Skeletal muscle satellite cell (primary cell): ENCODE results near the gene TOLLIP.
A peak's percentile ranks its signal among the peaks of the same experiment; 100 is the strongest.

Source experiments
- H3K27me3 ChIP-seq: 2 replicates; pipeline ENCODE4 v1.7.0; 2013; ENCODE audit warnings: low read length; ENCODE audit not compliant: control insufficient read depth, insufficient read depth
- H3K36me3 ChIP-seq: 2 replicates; pipeline ENCODE4 v1.7.0; 2013; ENCODE audit warnings: mild to moderate bottlenecking, control low read depth, low read length; ENCODE audit not compliant: insufficient read depth
- H3K4me1 ChIP-seq: 2 replicates; pipeline ENCODE4 v1.7.0; 2013; ENCODE audit warnings: low read length; ENCODE audit not compliant: control insufficient read depth, insufficient read depth
- H3K4me2 ChIP-seq: 2 replicates; pipeline ENCODE4 v1.7.0; 2013; ENCODE audit warnings: mild to moderate bottlenecking, low read length
- H3K4me3 ChIP-seq: 2 replicates; pipeline ENCODE4 v1.7.0; 2013; ENCODE audit warnings: low read length
- H3K9ac ChIP-seq: 2 replicates; pipeline ENCODE4 v1.7.0; 2013; ENCODE audit warnings: mild to moderate bottlenecking, low read depth, low read length, moderate library complexity
- H3K9me3 ChIP-seq: replicated peaks from 2 replicates; pipeline ENCODE4 v1.7.0; 2013; ENCODE audit warnings: mild to moderate bottlenecking, control low read depth, low read length

TOLLIP gene

GRCh38 chr11:1330473-1330872 lies 21.0 kb upstream of the TOLLIP start:
- Histone ChIP-seq H3K36me3 (no peaks in the 10 kb centered on the region), H3K4me1 (peaks cover 3% of the 10 kb centered on the region), H3K9me3 (peaks cover 5% of the 10 kb centered on the region), H3K9ac (no peak overlapping the region), H3K4me3 (no peak overlapping the region), H3K27me3 (peaks cover 20% of the 10 kb centered on the region), H3K4me2 (no peak overlapping the region)

- H3K4me2 ChIP-seq = no peak overlapping the region
- H3K27me3 ChIP-seq = peaks cover 30% of the 10 kb centered on the region
- H3K4me1 ChIP-seq = no peaks in the 10 kb centered on the region
- no peak overlapping the region for H3K9ac ChIP-seq
- H3K4me3 ChIP-seq = no peak overlapping the region
- H3K9me3 ChIP-seq = peaks cover 5% of the 10 kb centered on the region
- H3K36me3 ChIP-seq = no peaks in the 10 kb centered on the region
Observed at GRCh38 chr11:1327064-1327460, 17.6 kb upstream of the TOLLIP start.

- Histone ChIP-seq H3K9ac (no peak overlapping the region), H3K27me3 (peaks cover 28% of the 10 kb centered on the region), H3K4me1 (no peaks in the 10 kb centered on the region), H3K36me3 (no peaks in the 10 kb centered on the region), H3K9me3 (peaks cover 5% of the 10 kb centered on the region), H3K4me3 (no peak overlapping the region), H3K4me2 (no peak overlapping the region)
Observed at GRCh38 chr11:1326435-1327063, 17.1 kb upstream of the TOLLIP start.

DNA sequence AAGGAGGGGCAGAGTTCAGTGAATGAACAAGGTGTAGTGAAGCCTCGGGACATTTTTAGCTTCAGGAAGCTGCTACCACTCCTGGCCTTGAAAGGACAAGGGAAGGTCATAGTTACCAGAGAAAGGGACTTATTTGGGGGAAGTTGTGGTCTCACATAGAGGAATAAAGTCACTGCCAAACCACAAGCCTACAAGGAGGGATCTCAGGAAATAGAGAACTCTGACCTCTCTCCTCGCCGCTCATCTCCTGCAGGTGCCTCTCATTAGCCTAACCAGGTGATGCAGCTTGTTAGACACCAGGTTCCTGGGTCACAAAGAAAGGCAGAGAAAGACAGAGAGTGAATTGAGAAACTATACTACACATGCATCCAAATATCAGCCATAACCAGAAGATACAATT lies 14.3 kb upstream of the TOLLIP start:
- H3K27me3 ChIP-seq = peaks cover 24% of the 10 kb centered on the region
- H3K4me3 ChIP-seq = no peak overlapping the region
- no peaks in the 10 kb centered on the region for H3K4me1 ChIP-seq
- H3K36me3 ChIP-seq = no peaks in the 10 kb centered on the region
- H3K9me3 ChIP-seq = peaks cover 5% of the 10 kb centered on the region
- H3K4me2 ChIP-seq = no peak overlapping the region
- H3K9ac ChIP-seq = no peak overlapping the region

GRCh38 chr11:1317993-1318392 lies 8.6 kb upstream of the TOLLIP start:
- no peak overlapping the region for H3K4me2 ChIP-seq
- no peak overlapping the region for H3K4me3 ChIP-seq
- H3K36me3 ChIP-seq = no peaks in the 10 kb centered on the region
- H3K9me3 ChIP-seq = no peaks in the 10 kb centered on the region
- no peak overlapping the region for H3K9ac ChIP-seq
- peaks cover 4% of the 10 kb centered on the region for H3K27me3 ChIP-seq
- H3K4me1 ChIP-seq = no peaks in the 10 kb centered on the region

DNA sequence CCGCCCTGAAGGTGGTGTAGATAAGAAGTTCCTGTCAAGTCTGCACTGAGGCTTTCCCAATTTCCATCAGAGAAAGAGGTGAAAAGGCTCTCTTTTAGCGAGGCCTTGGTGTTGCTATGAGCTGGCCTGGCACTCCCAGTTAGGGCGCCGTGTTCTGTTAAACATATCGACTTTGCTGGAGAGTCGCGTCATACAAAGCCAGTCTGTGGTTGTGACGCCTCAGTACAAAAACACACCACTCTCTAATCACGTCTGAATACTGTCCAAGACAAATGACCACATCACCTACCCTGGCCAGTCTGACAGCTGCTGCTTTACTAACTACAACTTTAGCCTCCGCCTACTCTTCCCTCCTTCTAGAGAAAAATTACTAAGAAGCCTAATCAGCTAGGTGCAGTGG lies 8.0 kb upstream of the TOLLIP start:
- Histone ChIP-seq H3K4me2 (no peak overlapping the region), H3K4me1 (no peaks in the 10 kb centered on the region), H3K9ac (no peak overlapping the region), H3K9me3 (no peaks in the 10 kb centered on the region), H3K4me3 (no peak overlapping the region), H3K36me3 (no peaks in the 10 kb centered on the region), H3K27me3 (peaks cover 4% of the 10 kb centered on the region)

GRCh38 chr11:1310772-1311468 lies 1.5 kb upstream of the TOLLIP start:
- Histone ChIP-seq H3K4me3 (peak overlapping the region; percentile 89), H3K4me2 (peak overlapping the region; percentile 99), H3K36me3 (peaks cover 8% of the 10 kb centered on the region), H3K4me1 (peaks cover 18% of the 10 kb centered on the region), H3K9ac (no peak overlapping the region), H3K27me3 (no peaks in the 10 kb centered on the region), H3K9me3 (no peaks in the 10 kb centered on the region)

DNA sequence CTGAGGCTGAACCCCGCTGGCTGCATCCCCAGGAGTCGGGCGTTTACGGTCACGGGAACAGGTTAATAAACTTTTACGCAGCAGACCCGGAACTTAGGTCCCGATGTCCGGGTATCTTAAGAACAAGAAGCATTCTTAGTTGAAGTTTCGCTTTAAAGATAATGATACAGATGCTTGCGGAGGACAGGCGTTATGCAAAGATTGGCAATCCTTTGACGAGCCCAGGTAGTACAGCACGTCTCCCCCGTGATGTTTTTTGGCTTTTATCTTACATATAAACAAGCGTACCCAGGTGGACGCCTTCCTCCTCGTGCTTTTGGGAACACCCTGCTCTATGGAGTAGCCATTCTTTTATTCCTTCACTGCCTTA lies 871 bp upstream of the TOLLIP start:
- peak overlapping the region; percentile 96 for H3K9ac ChIP-seq
- H3K27me3 ChIP-seq = no peaks in the 10 kb centered on the region
- no peaks in the 10 kb centered on the region for H3K9me3 ChIP-seq
- H3K4me1 ChIP-seq = peaks cover 18% of the 10 kb centered on the region
- peak overlapping the region; percentile 89 for H3K4me3 ChIP-seq
- peaks cover 8% of the 10 kb centered on the region for H3K36me3 ChIP-seq
- H3K4me2 ChIP-seq = peak overlapping the region; percentile 99

- peak overlapping the region; percentile 89 for H3K9ac ChIP-seq
- peaks cover 18% of the 10 kb centered on the region for H3K4me1 ChIP-seq
Observed at GRCh38 chr11:1308743-1309497, 512 bp downstream of the TOLLIP start.

GRCh38 chr11:1307998-1308742 lies 1.3 kb downstream of the TOLLIP start:
- peak overlapping the region; percentile 82 for H3K4me2 ChIP-seq
- no peaks in the 10 kb centered on the region for H3K27me3 ChIP-seq
- peaks cover 22% of the 10 kb centered on the region for H3K4me1 ChIP-seq
- H3K4me3 ChIP-seq = peak overlapping the region; percentile 89
- peak overlapping the region; percentile 89 for H3K9ac ChIP-seq
- no peaks in the 10 kb centered on the region for H3K9me3 ChIP-seq
- peaks cover 9% of the 10 kb centered on the region for H3K36me3 ChIP-seq

More at GRCh38 chr11:1308743-1309497, 512 bp downstream of the TOLLIP start:
- peak overlapping the region; percentile 89 for H3K4me3 ChIP-seq
- H3K27me3 ChIP-seq = no peaks in the 10 kb centered on the region
- H3K4me2 ChIP-seq = peak overlapping the region; percentile 82
- H3K9me3 ChIP-seq = no peaks in the 10 kb centered on the region
- H3K36me3 ChIP-seq = peaks cover 8% of the 10 kb centered on the region
